ENCODE data around the gene DENND1A.

- TF ChIP-seq CTCF (IDR thresholded peaks at IDR 0.05), result no peak
- TF ChIP-seq POLR2A (IDR thresholded peaks at IDR 0.05), result peak in 1 of 2 donors; percentile 32
These were observed 2.0 kb downstream of the DENND1A start for GRCh38 chr9:123927625-123928532.
